Duodenal mucosa (tissue), 2 donors: ENCODE data around the gene SUGP2.

Experiments
- H3K27ac ChIP-seq: one replicate; pipeline ENCODE4 v1.7.0; 2013; ENCODE audit warnings: low read depth, low read length
- H3K27me3 ChIP-seq, 2 donors: one replicate each; pipeline ENCODE4 v1.7.0; 2013; ENCODE audit warnings: low read length in 2 of 2, control low read depth in 1 of 2; ENCODE audit not compliant: insufficient read depth in 2 of 2, control insufficient read depth in 1 of 2
- H3K36me3 ChIP-seq, 2 donors: one replicate each; pipeline ENCODE4 v1.7.0; 2013; ENCODE audit warnings: low read length in 2 of 2, control low read depth in 1 of 2; ENCODE audit not compliant: insufficient read depth in 2 of 2, control insufficient read depth in 1 of 2
- H3K4me1 ChIP-seq, 2 donors: one replicate each; pipeline ENCODE4 v1.7.0; 2013; ENCODE audit warnings: low read length in 2 of 2, control low read depth in 1 of 2; ENCODE audit not compliant: insufficient read depth in 2 of 2, control insufficient read depth in 1 of 2
- H3K4me3 ChIP-seq, 2 donors: one replicate each; pipeline ENCODE4 v1.7.0; 2013; ENCODE audit warnings: low read length in 2 of 2, low read depth in 1 of 2
- H3K9ac ChIP-seq, 2 donors: one replicate each; pipeline ENCODE4 v1.7.0; 2013; ENCODE audit warnings: low read length in 2 of 2, low read depth in 1 of 2
- H3K9me3 ChIP-seq, 2 donors: one replicate each; pipeline ENCODE4 v1.7.0; 2013; ENCODE audit warnings: low read length in 2 of 2, control low read depth in 1 of 2; ENCODE audit not compliant: control insufficient read depth in 1 of 2

Gene SUGP2

DNA sequence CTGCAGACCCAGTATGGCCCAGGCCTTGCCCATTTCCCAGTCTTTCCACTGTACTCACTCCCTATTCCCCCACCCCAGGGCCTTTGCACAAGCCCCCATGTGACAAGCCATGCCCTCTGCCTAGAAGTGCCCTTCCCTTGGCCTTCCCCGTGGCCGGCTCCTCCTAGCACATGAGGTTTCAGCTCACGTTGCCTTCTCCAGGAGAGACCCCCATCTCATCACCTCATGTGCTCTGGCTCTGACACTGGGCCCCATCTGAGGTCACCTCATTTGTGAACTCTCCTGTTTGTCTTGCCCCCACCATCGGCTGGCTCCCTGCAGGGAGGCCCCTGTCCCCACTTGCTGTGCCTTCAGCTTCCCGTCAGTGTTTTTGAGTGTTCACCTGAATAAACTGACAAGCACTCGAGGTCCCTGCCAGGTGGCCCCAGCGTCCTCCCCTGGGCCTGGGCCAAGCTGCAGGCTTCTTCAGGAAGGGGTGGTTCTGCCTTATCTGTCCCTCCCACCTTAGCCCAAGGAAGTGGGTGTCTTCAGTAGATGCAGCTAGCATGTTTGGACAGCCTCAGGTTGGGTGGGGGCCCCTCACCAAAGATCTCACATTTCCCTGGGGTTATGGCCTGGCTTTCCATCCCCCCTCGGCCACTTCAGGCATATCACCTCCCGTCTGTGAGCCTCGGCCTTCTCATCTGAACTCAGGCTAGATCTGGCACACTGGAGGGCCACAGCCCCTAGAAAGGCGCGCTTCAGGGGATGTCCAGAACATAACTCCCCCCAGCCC lies 26.7 kb upstream of the SUGP2 start:
- H3K4me1 ChIP-seq = peaks cover 20 to 21% of the 10 kb centered on the region in 2 donors

DNA sequence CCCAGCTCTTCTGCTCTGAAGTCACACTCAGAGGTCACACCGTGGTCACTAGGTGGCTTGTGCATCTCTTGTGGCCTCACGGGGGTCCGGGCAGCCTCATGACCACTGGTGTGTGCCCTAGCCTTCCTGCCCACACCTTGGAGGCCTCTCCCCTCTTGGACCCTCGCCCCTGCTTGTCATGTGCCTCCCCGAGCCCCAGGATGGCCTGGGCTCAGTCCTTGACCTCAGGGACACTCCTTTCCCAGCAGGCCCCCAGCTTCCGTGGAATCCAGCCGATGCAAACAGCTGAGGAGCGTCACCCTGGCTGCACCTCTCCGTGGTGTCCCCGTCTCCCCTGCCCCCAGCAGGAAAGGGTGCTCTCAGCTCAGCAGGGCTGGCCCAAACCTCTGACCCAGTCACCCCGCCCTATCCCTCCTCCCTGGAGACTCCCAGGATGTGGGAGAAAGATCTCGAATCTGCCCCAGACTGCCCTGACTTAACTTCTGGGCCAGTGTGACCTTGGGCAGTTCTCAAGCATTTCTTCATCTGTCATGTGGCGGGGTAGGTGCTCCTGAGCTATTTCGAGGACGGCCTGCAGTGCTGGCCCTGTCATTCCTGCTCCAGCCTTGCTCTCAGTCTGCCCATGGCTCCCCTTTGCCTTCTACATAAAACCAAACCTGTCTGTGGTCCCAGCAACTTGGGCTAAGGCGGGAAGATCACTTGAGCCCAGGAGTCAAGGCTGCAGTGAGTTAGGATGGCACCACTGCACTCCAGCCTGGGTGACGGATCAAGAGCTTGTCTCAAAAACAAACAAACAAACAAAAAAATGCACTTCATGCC lies 25.9 kb upstream of the SUGP2 start:
- no peaks in the 10 kb centered on the region for H3K9me3 ChIP-seq
- no peak overlapping the region for H3K9ac ChIP-seq
- H3K36me3 ChIP-seq = peaks cover 3 to 42% of the 10 kb centered on the region in 2 donors
- no peak overlapping the region for H3K27ac ChIP-seq
- no peak overlapping the region for H3K4me3 ChIP-seq
- peaks cover 14% of the 10 kb centered on the region in 2 donors for H3K4me1 ChIP-seq
- no peaks in the 10 kb centered on the region for H3K27me3 ChIP-seq

More for the DNA sequence above, 26.7 kb upstream of the SUGP2 start:
- Histone ChIP-seq H3K27ac (no peak overlapping the region), H3K36me3 (peaks cover 0 to 34% of the 10 kb centered on the region in 2 donors), H3K9ac (no peak overlapping the region), H3K27me3 (no peaks in the 10 kb centered on the region), H3K4me3 (no peak overlapping the region), H3K9me3 (no peaks in the 10 kb centered on the region)

DNA sequence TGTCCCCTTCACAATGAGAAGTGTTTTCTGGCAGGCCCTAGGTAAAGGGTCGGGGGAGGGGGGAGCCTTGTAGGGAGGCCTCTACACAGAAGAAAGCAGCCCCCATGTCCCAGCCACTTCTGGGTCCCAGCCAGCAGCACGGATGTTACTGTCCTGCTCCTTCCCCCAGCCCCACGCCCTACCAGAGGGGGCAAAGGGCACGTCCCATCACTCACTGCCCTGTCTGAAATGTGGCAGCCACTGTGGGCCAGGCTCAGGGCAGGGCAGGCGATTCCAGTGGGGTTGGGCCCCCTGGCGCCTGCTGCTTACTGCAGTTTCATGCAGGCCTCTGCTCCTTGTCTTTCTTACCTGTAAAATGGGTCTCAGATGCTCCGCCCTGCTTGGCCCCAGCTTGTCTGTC lies 24.4 kb upstream of the SUGP2 start:
- no peaks in the 10 kb centered on the region for H3K9me3 ChIP-seq
- H3K27ac ChIP-seq = no peak overlapping the region
- no peak overlapping the region for H3K9ac ChIP-seq
- peaks cover 3 to 47% of the 10 kb centered on the region in 2 donors for H3K36me3 ChIP-seq
- no peaks in the 10 kb centered on the region for H3K27me3 ChIP-seq
- no peak overlapping the region for H3K4me3 ChIP-seq
- H3K4me1 ChIP-seq = peaks cover 7 to 8% of the 10 kb centered on the region in 2 donors

DNA sequence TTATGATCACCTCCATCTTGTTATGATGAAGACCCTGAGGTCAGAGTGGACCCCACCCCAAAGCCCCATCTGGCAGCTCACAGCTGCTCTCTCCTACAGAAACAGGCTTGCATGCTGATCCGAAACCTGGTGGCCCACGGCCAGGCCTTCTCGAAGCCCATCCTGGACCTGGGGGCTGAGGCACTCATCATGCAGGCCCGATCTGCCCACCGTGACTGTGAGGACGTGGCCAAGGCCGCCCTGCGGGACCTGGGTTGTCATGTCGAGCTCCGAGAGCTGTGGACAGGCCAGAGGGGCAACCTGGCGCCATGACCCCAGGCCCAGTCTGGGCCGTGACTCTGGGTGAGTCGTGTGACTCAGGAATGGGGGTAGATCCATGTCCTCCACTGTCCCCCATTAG lies 24.0 kb upstream of the SUGP2 start:
- Histone ChIP-seq H3K27ac (no peak overlapping the region), H3K9me3 (no peaks in the 10 kb centered on the region), H3K27me3 (no peaks in the 10 kb centered on the region), H3K4me1 (peaks cover 4 to 7% of the 10 kb centered on the region in 2 donors), H3K36me3 (peaks cover 6 to 51% of the 10 kb centered on the region in 2 donors), H3K9ac (no peak overlapping the region), H3K4me3 (no peak overlapping the region)

DNA sequence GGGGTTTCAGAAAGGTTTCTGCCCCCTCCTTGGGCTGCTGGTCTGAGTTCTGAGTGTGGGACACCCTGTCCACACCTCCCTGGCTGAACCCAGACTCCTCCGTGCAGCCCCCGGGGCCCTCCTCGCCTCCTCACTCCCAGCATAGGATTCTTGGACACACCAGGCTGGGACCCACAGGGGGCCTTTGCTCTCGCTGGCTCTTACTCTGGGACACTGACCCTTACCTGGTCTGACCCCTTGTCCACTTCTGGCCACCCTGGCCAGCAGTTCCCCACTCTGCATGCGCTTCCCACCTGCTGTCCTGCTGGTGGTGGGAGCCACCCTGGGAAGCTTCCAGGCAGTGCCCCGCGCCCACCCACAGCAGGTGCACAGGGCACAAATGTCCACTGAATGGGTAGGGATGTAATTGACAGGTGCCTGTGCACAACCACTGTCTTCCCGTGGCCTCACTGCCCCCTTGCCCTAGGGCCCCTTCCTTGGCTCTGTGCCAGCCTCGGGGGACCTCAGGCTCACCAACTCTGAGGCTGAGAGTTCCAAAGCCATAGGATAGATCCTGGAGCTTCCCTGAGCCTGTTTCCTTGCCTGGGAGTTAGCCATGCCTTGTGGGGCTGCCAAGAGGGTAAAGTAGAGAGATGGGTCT lies 23.4 kb upstream of the SUGP2 start:
- Histone ChIP-seq H3K4me3 (no peak overlapping the region), H3K36me3 (peaks cover 11 to 57% of the 10 kb centered on the region in 2 donors), H3K4me1 (peaks cover 0 to 7% of the 10 kb centered on the region in 2 donors), H3K27ac (no peak overlapping the region), H3K27me3 (no peaks in the 10 kb centered on the region), H3K9ac (no peak overlapping the region), H3K9me3 (no peaks in the 10 kb centered on the region)

DNA sequence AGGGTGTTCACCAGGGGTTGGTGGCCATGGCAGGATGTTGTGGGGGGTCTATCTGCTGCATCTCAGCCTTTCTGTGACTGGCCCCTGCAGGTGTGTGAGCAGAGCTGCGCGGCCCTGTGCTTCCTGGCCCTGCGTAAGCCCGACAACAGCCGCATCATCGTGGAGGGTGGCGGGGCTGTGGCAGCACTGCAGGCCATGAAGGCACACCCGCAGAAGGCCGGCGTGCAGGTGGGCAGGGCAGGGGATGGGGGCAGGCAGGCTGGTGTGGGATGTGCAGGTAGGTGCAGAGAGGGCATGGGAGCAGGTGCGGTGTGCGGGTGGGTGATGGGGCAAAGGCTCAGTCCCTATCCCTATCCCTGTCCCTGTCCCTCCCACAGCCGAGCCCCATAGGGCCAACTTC lies 22.4 kb upstream of the SUGP2 start:
- no peak overlapping the region for H3K27ac ChIP-seq
- no peaks in the 10 kb centered on the region for H3K9me3 ChIP-seq
- H3K27me3 ChIP-seq = no peaks in the 10 kb centered on the region
- no peak overlapping the region for H3K9ac ChIP-seq
- H3K4me3 ChIP-seq = no peak overlapping the region
- H3K36me3 ChIP-seq = peaks cover 11 to 66% of the 10 kb centered on the region in 2 donors
- no peaks in the 10 kb centered on the region for H3K4me1 ChIP-seq

DNA sequence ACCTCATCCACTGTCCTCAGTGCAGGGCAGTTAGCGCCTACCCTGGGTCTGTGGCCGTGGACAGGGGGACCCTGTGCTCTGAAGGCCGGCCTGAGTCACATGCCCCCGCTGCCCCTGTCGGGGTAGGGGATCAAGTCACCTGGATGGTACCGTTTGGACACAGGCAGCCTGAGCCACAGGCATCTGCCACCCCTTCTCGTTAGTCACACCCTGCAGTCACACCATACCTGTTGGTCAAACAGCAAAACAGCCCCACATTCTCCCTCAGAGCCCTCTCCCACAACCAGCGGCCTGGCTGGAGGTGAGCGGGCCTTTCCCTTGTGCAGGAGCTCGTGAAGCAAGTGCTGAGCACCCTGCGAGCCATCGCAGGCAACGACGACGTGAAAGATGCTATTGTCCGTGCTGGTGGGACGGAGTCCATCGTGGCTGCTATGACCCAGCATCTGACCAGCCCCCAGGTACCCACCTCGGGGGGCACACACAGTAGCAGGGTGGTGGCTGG lies 21.7 kb upstream of the SUGP2 start:
- Histone ChIP-seq H3K4me3 (no peak overlapping the region), H3K4me1 (no peaks in the 10 kb centered on the region), H3K9ac (no peak overlapping the region), H3K27ac (no peak overlapping the region), H3K9me3 (no peaks in the 10 kb centered on the region), H3K27me3 (no peaks in the 10 kb centered on the region), H3K36me3 (peaks cover 11 to 66% of the 10 kb centered on the region in 2 donors)

DNA sequence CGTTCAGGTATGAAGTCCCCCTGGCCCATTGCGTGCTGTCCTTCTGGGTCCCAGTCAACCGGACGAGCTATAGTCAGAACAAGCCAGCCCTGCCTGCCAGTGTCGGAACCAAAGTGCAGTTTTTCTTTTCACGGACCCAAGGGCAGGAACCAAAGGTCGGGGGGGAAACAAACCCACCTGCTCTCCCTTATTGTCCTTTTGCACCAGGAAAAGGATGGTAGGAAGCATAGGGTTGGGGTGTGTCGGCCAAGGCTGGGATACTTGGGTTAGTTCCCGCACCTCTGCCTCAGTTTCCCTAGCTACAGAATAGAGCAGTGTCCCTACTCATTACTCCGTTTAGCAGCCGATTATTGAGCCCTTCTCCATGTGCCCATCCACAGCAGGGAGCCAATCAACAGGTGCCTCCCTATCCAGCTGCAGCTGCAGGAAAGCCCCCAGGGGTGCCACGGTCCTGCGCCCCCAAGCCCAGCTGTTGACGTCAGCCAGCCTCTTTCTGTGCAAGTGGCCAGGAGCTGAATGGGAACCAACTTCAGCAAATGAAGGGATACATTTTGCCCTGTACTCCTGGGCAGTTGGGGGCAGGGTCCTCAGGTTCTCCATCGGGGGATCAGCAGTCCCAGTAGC lies 21.1 kb upstream of the SUGP2 start:
- peaks cover 11 to 63% of the 10 kb centered on the region in 2 donors for H3K36me3 ChIP-seq

DNA sequence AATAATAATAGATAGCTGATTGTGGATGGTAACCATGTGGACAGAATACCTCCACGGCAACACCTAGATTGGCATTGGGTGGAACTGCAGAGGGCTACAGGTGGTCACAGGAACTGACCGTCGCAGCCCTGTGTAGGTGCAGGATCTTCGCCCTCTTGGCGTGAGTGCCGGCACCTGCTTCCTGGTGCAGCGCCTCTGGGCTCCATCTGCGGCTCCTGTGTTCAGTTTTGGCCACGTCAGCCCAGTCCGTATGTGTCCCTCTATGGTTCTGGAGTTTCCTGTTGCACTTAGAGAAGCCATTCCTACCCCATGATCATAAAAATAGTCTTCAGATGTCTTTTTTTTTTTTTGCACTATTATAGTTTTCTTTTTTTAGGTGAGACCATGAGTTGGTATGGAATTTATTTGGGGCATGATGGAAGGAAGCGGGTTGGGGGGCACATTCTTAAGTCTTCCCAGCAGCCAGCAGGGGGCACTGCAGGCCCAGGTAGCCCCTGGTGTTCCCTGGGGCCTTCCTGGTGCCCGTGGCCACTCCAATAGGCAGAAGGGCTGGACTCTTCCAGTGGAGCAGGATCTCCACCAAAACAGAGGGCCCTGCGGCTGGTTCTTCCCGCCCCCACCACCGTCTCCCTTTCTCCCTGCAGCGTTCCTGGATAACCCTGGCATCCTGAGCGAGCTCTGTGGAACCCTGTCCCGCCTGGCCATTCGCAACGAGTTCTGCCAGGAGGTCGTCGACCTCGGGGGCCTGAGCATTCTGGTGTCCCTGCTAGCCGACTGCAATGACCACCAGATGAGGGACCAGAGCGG lies 20.4 kb upstream of the SUGP2 start:
- Histone ChIP-seq H3K27ac (no peak overlapping the region), H3K9ac (no peak overlapping the region), H3K9me3 (no peaks in the 10 kb centered on the region), H3K4me1 (no peaks in the 10 kb centered on the region), H3K4me3 (no peak overlapping the region), H3K36me3 (peaks cover 11 to 61% of the 10 kb centered on the region in 2 donors), H3K27me3 (no peaks in the 10 kb centered on the region)

More for the DNA sequence above, 21.1 kb upstream of the SUGP2 start:
- no peaks in the 10 kb centered on the region for H3K27me3 ChIP-seq
- no peak overlapping the region for H3K9ac ChIP-seq
- H3K4me1 ChIP-seq = no peaks in the 10 kb centered on the region
- no peaks in the 10 kb centered on the region for H3K9me3 ChIP-seq
- no peak overlapping the region for H3K4me3 ChIP-seq
- no peak overlapping the region for H3K27ac ChIP-seq
